ENCODE data around the gene SMG6.

GRCh38 chr17:2174468-2175293 lies 128.9 kb downstream of the SMG6 start:
- TF ChIP-seq CTCF (conservative IDR thresholded peaks at IDR 0.05; ENCODE audit: low read depth, low read length) (no peak), EZH2 (IDR thresholded peaks at IDR 0.05; ENCODE audit: borderline replicate concordance, low read depth, low read length, poor library complexity, severe bottlenecking) (no peak)
